NCI-H82 treated with DMSO at 0.1 percent for 48 hours (cell line): ENCODE data around the gene FBXO44.
A peak's percentile ranks its signal among the peaks of the same experiment; 100 is the strongest.

Source experiments
- DNase-seq: peaks from one replicate; lab custom pipeline; 2025; ENCODE audit not compliant: unreplicated experiment; lab: John Stamatoyannopoulos, UW

FBXO44 gene

DNA sequence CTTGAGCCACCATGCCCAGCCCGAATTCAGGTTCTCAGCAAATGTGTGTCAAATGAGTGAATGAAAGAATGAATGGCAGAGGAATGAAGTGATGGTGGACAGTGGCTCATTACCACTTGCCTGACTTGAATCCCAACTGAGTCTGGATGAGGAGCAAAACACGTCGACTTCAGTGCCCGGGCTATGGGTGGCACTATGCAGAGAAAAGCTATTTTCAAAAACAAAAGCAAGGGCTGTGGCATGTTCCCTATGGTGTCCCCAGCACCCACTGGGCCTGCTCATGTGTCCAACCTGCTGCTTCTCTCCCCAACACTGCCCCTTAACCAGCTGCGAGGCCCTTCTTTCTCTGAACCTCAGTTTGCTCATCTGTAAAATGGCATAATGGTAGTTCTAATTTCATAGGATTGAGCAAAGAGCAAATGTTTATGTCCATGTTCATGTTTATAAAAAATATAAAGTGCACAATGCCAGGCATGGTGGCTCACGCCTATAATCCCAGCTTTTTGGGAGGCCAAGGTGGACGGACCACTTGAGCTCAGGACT lies 30.6 kb downstream of the FBXO44 start:
- no peak for DNase-seq

DNA sequence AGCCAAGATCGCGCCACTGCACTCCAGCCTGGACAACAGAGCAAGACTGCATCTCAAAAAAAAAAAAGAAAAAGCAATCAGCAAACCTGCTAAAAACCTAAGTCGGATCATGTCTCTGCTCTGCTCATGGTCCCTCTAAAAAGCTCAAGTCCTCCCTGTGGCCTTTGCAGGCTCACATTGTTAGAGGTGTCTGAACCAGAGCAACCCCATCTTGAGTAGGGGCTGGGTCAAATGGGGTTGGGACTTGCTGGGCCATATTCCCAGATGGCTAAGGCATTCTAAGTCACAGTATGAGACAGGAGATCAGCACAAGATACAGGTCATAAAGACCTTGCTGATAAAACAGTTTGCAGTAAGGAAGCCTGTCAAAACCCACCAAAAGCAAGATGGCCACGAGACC lies 33.8 kb downstream of the FBXO44 start:
- no peak for DNase-seq

DNA sequence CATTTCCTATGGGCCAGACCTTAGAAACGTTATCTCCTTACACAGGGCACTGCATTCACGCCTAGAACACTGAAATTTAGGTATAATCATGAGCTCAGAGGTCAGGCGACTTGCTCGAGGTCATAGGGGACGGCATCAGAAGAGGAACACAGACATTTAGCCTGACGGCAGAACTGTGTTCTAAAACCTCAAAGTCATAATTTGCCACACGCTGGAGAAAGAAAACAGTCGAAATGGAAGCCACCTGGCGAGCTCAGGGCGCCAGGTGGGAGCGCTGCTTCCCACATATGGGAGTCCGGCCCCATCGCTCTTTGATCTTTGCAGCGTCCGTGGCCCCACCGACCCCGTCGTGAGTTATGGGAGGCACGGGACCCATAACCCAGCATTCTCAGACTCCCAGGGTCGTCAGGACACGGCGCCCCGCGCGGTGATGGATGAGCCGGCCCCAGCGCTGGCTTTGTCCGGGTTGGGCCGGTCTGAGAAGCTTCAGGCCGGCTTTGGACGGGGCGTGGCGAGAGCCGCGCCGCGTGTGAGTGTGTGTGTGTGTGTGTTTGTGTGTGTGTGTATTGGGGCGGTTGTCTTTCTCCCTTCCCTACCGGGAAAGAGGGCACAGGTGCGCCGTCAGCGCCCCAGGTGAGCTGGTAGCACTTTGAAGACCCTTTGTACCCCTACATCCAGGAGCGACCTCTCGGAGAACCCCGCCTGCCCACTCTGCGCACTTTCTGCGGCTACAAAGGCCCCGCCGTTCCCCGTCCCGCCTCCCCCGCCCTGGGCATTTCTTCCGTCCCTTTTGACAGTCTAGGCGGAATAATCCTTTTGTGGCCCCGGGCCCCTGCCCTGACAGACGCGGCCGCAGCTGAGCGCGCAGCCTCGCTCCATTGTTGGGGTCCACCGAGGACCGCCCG lies 36.0 kb downstream of the FBXO44 start:
- no peak for DNase-seq

DNA sequence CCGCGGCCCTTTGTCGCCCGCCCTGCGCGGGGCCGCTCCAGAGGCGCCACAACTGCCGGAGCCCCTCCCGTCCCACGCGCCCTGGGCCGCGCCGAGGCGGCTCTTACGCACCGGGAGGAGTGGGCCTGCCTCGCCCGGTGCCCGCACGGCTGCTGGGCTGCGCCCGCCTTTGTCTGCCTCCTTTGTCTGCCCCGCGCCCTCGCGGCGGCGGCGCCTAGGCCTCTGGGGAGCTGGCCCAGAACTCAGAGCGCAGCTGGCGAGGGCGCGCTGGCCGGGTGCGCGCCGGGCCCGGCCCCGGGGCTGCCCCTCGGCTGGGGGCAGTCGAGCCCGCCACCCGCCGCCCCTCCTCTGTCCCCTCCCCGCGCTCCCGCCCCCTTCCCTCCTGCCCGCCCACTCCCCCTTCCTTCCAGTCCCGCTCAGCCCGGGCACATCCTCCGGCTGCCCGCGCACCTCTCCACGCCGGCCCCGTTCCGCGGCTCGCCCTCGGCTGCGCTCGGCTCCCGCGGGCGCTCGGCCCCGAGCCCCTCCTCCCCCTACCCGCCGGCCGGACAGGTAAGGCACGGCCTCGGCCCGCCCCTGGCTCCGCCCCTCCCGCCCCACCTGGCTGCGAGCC lies 36.7 kb downstream of the FBXO44 start, which contains the start of gene DRAXIN:
Gene DRAXIN (plus strand): TSS at position 409 of the 613 bp plus-strand sequence. CDS start 14,549 bp downstream, outside the sequence.
- DNase-seq = peak; percentile 21

DNA sequence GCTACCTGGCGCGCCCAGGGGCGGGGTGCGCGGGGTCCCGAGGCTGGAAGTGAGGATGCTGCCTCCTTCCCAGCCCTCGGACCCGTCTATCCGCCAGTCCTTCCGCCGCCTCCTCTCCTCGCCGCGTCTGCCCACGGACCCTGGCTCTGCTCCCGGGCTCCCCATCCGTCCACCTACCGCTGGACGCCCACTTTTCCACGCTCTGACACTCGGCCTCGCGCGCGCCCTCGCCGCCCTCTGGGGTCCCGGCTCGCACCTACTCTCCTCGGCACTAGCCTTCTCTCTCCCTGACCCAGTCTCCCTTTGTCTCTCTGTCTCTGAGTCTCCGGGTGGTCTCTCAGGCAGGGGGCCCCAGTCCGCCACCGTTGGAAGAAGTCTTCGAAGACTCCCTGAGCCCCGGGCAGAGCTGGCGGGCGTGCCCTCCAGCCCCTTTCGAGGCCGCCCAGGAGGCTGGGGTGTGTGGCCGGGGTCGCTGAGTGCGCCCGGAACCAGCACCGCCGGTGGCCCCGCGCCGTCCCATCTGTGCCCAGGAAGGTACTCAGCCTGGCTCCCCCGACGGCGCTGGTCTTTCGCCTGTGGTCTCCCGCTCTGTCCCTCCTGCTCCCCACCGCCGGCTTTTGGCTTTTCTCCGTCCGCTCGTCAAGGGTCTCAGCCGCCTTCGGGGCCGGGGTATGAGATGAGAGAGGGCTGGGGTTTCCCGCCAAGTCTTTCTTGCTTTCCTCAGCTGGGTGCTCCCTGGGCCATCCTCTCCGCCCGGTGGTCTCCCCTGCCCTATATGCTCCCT lies 37.4 kb downstream of the FBXO44 start:
- no peak for DNase-seq

DNA sequence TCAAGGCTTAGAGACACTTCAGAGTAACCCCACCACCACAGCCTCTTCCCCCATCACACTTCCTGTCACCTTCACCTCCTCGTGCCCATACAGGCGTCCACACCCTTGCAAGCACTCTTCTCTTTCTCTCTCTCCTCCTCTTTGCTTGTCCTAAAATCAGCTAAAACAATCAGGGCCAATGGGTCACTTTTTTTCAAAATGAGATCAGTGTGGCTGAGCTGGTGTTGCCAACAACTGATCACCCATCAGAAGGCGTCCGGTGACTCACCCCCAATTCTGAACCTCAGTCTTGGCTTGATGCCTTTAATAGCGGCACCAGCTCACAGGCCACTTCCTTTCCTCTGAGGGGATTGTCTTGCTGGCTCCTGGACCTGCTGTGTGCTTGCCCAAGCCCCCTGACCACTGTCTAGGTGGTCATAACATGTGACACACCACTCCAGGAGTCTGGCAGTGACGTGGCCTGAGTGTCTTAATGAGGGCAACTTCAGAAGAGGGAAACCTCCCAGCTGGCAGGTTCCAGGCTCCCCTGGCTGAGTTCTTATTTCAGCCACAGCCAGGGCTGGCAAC lies 38.4 kb downstream of the FBXO44 start:
- no peak for DNase-seq

DNA sequence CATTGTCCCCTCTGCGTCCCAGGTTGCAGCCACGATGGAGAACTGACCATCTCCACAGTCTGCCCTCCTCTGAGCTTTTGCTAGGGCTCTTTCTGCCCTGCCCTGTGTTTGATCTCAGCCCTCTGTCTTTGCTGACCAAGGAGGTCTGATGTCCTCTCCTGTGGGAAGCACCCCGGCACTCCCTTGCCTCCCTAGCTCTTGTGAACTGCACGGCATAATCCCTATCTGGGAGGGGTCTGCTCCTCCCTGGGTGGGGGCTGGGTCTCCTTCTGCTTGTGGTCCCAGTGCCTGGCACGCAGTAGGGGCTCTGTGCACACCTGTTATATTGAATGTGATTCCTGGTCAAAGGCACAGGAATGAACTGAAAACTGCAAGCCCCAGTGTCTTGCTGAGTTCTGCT lies 39.2 kb downstream of the FBXO44 start:
- no peak for DNase-seq

DNA sequence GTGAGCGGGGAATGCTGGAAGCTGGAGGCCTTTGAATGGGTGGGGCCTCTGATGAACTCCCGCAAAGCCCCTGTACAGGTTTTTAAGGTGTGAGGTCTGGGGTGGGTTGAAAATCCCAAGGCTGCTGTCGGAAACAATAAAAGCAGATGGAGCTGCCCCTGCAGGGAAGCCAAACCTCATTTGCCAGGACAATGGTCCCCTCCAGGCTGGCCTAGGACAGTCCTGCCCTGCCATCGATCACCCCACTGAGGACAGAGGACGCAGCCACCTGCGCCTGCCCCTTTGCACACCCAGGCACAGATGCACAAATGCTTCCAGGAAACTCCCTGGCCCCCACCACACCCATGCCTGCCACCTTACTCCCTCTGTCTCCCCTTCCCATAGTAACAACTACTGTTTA lies 41.2 kb downstream of the FBXO44 start:
- no peak for DNase-seq

DNA sequence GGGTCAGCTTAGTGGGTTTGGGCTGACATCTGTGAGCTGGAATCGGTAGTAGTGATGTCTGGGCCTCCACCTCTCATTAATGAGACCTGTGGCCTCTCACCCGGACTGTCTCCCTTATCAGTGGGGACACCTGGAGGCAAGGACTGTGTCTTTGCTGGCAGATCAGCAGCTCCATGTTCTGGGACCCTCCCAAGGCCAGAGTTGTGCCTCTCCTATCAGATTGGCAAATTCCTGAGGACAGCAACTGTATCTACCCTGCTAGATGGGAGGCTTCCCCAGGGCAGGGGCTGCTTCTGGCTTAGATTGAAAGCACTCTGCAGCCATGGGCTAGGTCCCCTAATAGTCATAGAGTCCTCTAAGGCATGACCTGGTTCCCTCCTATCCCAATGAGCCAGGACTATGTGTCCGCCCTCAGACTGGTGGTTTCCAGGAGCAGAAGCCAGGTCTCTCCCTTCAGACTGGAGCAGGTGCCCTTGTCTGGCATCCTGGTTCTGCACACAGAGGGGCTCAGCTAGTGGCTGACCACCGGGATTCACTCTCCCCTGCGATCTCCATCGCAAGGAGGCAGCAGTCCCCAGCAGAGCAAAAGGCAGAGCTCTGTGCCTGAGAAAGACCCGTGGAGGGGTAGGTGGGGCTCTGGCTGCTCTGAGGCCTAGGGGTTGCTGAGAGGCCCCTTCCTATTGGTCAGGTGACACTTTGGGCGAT lies 42.7 kb downstream of the FBXO44 start:
- DNase-seq = no peak

DNA sequence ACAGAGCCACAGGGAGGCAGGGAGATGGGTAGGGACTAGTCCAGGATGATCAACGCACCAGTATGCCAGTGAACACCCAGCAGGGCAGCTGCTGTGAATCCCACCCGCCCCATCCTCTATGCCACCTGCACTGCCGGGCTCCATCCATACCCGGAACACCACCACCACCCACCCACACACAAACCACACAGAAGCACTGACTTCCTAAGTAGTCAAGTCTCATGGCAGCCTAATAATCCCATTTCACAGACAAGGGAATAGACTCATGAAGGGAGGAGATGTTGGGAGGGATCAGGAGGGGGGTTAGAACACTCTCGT lies 43.2 kb downstream of the FBXO44 start:
- DNase-seq = no peak

DNA sequence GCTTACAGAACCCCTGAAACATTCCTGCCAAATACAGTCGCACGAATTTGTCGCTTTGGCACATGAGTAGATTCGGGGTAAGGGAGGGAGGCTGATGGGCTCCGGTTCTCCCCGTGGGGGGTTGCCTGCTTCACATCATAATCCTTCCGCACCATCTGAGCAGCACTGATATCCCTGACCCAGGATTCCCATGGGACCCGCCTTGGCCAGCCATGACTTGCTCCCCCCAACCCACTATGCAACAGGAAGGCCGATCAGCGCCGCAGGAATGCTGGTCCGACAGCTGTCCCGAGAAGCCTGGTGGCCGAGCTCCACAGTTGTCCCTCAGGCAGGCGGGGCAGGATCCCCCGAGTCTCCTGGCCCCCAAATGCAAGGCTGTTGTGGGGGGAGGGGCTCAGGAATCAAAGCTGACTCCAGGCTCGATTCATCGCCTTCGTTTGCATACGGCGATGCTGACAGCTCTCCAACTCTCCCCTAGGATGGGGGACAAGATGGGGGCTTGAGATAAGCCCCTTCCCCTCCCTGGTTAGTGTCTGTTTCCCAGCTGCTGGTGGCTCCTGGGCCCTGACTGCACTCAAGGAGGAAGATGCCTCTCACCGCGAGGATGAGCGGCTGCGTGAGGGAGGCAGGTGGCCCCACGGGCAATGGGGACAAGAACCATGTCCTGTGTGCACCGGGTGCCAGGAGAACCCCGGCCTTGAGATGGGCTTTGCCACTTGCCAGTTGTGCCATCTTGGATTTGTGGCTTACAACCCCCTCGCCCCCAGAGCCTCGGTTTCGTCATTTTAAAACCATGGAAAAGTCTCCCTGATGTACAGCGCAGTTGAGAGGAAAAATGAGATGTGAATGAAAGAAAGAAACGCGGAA lies 46.2 kb downstream of the FBXO44 start:
- peak; percentile 90 for DNase-seq

DNA sequence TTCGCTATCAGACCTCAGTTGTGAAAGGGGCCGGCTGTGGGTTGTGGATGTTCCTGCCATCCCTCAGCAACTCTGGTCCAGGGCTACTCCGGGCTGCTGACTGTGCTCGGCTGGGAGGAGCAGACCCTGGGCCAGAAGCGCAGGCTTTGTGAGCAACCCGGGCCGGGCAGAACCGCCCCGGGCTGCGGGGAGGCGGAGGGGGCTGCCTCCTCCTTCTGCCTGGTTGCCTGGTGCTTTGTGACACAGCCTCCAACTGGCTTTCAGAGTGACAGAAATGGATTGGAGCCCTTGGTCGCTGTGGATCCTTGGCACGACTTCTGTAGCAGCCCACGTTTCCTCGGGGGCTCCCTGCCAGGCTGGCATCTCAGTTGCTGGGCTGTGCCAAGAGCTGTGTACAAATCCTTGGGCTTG lies 46.9 kb downstream of the FBXO44 start:
- DNase-seq = no peak

DNA sequence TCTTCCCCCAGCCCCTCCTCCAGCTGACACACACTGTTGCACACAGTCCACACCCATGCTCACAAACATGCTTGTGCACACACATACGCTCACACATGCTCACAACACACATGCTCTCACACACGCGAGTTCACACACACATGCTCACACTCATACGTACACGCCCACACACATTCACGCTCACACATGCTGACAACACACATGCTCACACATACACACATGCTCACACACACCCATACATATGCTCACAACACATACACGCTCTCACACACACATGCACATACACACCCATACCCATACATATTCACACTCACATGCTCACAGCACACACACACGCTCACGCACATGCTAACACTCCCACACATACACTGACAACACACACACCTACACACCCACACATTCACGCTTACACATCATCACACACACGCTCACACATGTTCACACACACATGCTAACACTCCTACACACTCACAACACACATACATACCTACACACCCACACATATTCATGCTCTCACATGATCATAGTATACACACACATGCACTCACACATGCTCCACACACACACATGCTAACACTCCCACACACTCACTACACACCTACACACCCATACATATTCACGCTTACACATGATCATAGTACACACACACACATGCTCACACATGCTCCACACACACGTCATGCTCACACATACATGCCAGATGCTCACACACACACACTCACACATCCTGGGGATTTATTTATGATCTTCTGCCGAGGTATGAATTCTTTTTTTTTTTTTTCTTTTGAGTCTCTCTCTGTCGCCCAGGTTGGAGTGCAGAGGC lies 47.5 kb downstream of the FBXO44 start:
- no peak for DNase-seq

DNA sequence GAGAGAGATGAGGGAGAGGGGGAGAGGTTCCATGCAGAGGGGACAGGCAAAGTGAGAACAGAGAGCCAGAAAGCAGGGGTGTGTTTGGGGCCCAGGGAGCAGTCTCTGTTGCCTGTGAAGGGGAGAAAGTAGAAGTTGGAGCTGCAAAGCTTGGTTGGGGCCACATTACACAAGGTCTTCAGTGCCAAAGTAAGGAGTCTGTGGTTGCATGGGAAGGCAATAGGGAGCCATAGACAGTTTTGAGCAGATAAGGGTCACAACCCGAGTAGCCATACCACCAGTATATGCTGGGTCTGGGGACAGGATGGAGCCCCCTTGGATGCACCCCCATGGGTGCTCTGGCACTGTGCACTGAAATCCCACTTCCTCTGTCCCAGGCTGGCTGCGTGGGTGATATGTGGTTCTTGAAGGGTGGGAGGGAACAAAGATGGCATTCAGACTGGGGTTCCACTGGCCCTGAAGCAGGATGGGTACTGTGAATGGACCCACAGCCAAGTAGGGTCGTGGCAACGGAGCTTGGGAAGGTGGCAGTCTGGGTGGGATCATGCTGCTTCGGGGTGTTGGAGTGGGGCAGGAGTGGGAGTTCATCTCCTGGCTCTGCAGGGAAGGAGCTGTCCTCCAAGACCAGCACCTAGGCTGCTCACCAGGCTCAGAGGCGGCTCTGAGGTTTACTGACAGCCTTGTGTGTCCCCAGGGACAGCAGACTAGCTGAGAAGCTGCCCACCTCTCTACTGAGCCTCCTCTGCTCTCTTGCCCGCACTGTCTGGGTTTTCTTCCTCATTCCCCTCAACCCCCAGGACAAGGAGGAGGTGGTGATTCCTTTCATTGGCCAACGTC lies 48.9 kb downstream of the FBXO44 start:
- DNase-seq = peak; percentile 66

DNA sequence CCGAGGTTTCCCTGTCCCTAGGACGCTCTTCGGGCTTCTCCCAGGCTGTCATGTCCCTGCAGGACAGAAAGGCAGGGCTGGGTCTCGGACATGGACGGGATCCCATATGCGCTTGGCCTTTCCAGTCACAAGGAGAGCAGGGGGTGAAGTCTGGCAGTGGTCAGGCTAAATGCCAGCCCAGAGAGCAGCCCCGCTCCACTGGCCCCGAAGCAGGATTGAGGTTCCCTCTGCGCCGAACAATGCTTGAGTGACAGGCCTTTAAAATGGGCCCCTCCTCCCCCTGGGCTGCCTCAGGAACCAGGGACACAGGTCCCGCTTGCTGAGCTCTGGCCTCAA lies 49.5 kb downstream of the FBXO44 start:
- DNase-seq = no peak

DNA sequence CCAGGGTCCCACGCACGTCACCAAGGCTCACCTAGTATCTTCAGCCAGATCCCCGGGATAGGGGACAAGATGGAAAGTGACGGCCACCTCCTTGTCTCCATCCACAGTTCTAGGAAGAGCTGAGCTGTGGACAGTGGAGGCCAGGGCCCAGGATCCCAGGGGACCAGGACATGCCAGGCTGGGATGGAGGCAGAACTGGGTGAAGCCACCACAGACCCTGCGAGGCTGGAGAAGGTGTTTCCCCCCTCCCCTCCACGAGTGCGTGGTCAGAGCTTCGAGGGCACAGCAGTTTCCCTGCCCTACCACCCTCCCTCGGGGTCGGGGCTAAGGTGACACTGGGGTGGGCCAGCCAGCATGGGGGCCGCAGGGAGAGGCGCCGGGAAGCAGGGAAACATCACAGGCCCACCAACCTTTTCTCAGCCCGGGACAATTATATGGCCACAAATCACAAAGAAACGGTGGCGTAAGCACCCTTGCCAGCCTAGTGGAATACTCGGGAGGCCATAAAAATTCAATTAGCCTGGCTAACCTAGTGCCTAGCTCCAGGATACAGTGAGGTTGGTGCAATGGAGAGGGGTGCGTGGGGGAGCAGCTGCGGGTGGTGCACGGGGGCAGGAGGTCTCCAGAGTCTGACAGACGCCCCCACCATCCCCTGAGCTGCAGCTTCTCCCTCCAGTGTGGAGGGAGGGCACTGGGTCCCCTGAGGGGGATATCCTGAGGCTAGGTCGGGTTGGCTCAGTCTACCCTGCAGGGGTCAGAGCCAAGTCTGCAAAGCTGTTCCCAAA lies 50.2 kb downstream of the FBXO44 start:
- DNase-seq = no peak

DNA sequence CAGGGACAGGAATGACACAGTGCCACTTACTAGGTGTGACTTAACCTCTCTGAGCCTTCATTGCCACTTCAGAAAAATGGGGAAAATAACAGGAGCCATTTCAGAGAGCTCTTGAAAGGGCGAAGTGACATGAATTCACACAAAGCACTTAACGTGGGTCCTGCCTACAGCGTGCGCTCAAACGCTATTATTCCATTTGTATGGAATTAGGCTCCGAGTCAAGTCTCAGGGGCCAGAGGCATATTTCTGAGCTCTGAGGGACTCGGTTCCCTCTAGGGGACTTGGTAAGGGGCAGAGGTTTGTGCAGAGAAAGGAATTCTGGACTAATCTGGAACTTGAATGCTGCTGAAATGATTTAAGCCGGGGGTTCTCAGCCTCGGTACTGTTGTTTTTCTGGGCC lies 50.9 kb downstream of the FBXO44 start:
- no peak for DNase-seq
